NCI-H524 treated with DMSO at 0.1 percent for 48 hours (cell line): ENCODE results near the gene SIGLEC10.

Experiments used
- DNase-seq: peaks from one replicate; lab custom pipeline; 2025; lab: John Stamatoyannopoulos, UW

The SIGLEC10 gene

DNA sequence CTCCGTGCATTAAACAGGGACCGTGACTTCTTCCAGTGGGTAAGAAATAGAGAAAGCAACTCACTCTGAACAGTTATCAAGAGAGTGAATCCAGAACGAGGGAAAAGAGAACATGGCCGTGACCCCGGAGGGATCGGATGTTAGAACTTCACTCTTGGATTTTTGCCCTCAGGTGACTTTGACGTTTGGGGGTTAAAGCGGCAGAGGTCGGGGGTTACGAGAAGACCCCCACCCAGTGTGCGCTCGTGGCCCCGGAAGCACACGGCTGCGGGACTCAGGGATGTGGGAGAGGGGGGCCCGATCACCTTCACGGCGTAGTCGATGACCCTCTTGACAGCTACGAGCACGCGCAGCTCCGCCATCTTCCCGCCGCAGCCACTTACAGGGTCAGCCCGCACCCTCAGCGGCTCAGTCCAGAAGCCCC, 51.5 kb downstream of the SIGLEC10 start, which contains the start of gene ETFB:
ETFB (minus strand) TSS at position 424 of the 424 bp plus-strand sequence; CDS start at position 362, 62 bp downstream.
- no peak for DNase-seq

DNA sequence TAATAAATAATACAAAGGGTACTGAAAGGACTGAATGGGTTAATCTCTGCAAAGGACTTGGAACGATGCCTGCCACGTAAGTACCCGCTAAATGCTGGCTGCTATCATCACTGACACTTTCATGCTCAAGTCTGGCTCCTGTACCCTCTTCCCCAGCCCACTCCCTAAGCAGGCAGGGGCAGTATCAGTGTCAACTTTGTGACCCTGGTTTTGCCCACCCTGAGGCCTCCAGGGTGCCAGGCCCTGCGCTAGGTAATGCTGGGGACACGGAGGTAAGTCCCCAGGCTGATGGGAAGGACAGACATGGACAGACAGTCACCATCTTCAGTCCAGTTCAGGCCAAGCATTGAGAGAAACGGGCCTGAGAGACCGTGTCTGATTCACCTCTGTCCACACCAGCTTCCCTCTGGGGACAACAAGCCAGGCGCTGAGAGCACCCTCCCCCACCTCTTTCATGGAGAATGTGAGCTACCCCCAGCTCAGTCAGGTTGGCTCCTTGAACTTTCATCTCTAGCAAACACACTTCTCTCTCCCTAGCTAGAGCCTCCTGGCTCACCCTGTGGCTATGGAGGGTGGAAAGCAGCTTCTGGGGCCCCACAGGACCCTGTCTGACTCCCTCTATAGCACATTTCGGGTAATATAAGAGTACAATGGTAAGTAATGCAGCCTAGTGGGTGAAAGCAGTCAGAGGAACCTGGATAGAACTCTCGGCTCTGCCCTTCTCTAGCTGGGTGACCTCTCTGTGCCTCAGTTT, 52.1 kb downstream of the SIGLEC10 start:
- DNase-seq = no peak

DNA sequence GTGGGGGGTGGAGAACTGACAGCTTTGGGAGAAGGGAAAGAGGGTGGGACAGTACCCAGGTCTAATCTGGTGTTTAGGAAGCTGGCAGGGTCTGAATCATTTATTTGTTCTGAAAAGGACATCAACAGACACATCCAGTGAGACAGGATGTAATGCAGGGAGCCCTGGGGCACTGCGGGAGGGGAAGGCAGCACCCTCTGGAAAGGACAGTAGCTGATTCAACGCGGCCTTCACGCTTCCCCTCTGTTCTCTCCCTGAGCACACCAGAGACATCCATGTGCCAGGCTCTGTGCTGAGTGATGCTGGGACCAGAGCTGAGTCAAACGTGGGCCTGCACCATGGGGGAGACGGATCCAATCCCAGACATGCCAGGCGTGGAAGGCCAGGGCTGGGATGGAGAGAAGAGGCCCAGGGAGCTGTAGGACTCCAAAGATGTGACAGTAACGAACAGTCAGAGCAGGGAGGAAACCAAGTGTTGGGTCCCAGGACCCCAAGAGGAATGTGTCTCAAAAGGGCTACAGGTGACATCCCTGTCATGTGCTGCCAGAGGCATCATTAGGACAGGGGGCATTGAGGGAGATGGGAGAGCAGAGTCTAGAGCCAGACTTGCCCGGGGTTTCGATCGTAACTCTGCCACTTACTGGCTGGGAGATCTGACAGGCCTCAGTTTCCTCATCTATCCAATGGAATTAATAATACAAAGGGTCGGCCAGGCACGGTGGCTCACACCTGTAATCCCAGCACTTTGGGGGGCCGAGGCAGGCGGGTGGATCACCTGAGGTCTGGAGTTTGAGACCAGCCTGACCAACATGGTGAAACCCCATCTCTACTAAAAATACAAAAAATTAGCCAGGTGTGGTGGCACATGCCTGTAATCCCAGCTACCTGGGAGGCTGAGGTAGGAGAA, 53.0 kb downstream of the SIGLEC10 start:
- no peak for DNase-seq

DNA sequence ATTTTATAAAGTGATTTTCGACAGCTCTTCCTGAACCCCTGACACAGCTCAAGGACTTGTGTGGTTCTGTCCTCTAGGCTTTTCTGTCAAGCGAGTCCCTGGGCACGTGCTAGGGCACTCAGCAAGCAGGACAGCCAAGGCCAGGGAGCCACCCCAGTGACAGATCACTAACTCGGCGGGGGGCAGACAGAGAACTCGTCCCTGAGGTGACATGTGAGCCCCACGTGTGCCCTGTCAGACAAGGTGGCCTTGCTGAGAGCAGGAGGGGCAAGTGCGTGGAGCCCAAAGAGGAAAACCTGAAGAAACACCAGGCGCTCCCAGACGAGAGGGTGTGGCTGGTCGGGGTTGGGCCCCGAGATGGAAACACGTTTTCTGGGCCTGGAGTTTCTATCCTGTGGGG, 56.2 kb downstream of the SIGLEC10 start:
- no peak for DNase-seq
